Activated CD8-positive, alpha-beta memory T cell treated with anti-CD3 and anti-CD28 coated beads, Interleukin-2, amount 50 U/mL, for 48 hours (primary cell): ENCODE results near the gene GIT1.

Experiments used
- DNase-seq: peaks from one replicate; pipeline ENCODE4 v3.0.0-alpha.2; 2020

Gene GIT1

DNA sequence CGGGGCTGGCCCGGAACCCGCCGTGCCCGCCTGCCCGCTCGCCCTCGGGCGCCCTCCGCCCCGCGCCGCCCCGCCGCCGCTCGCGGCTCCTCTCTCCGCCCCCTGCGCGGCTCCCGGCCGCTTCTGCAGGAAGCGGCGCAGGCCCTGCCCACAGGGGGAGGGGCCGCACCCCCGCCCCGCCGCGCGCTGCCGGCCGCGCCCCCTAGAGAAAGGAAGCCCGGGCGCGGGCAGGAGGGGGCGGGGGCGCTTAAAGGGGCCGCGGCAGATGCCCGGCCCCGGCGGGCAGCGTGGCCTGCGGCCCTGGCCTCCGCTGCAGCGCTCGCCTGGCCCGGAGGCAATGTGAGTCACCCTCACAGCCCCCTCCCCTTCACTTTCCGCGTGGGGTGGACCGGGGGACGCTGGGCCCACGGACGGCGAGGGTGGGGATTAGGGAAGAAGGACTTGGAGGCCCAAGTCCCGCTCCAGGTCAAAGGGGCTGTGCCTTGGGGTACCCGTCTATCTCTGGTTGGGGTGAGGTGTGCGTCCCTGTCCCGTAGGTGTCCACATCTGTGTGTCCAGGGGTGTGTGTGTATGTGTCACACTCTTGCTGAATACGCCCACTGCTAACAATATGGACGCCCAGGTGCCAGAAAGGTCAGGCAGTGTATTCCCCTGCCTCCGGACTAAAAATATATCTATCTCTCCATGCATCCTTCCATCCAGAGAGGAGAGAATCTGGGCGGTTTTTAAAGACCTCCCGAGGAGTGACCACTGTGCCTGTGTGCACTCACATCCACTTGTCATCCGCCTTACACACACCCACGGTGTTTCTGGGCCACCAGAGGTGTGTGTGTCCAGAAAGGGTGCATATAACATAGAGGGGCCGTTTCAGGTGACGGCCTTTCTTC, at the start of gene GIT1:
GIT1 (minus strand) TSS at position 125 of the 887 bp plus-strand sequence. CDS start 270 bp downstream, outside the sequence.
- DNase-seq, result peak; percentile 90

GRCh38 chr17:29633886-29634285, 44.4 kb upstream of the GIT1 start:
- DNase-seq, result no peak

- DNase-seq, result no peak
These were observed 41.3 kb upstream of the GIT1 start for GRCh38 chr17:29630630-29631193.

DNA sequence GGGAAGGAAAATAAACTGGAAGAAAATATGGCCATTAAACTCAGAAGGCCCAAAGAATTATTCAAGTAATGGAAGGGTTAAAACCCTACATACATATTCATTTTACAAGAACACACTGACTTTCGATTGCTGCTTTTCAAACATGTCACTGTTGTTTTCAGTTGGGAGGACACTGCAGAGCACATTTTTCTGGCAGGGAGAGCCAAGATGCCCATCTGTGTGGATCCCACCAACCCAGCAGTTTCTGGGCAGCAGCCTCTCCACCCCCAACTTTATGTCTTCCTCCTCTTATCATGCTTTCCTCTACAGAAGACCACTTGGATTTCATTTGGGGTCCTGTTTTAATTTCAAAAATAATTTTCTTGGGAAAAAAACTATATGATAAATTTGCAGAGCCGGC, 40.4 kb upstream of the GIT1 start:
- no peak for DNase-seq

DNA sequence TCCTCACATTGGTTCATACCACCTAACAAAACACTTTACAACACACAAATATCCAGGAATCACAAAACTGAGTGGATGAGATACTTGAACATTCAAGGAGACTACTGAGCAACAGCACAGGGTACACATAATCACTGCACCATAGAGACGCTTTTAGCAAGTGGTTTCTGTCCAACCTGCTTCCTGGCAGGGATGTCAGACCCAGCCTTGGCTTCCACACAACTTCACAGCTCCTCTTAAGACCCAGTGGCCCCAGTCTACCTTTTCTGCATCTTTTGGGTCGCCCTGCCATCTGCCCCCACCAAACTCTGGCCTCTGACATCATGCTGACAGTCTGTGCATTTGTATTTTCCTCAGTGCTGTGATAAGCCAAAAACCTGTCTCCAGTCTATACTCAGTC, 39.2 kb upstream of the GIT1 start:
- no peak for DNase-seq

- no peak for DNase-seq
These were observed 38.5 kb upstream of the GIT1 start for GRCh38 chr17:29627951-29628350.

- DNase-seq, result no peak
These were observed 35.7 kb upstream of the GIT1 start for GRCh38 chr17:29625037-29625750.

DNA sequence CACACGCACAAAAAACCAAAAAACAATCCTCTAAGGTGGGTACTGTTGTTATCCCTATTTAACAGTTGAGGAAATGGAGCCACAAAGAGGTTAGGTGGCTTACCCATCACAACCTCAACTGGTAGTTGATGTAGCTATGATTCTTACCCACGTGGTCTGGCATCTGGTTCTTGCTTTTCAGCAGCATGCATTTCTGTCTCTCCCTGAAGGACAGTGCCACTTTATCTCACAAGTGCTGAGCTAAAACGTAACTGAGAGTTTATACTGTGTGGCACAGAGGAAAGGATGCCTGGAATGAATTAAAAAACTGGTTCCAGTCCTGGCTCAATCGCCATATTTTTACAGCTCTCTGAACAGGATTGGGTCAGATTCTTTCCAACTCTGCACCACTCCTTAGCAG, 35.1 kb upstream of the GIT1 start:
- no peak for DNase-seq

DNA sequence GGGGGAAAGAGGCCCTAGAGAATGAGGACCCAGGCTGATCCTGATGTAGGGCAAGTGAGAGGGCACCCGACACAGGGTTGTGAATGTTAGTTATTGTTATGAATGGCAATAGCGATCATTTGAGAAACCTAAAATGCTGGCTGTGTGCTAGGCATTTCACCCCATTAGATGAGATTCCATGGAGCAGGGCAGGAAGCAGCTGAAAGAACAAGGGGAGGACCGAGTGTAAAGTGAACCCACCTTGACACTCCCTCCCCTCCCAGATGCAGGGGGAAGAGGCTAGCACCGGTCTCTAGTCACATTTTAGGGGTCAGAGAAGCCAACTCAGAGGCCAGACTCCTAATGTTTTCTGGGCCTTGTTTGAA, 33.8 kb upstream of the GIT1 start:
- no peak for DNase-seq

- DNase-seq, result peak; percentile 91
These were observed 33.2 kb upstream of the GIT1 start, which contains the start of gene CORO6 for GRCh38 chr17:29622337-29623282. Gene CORO6, minus strand, starts transcription at chr17:29622912. Its CDS starts 1,491 bp downstream, at chr17:29621421.

- DNase-seq, result no peak
These were observed 32.3 kb upstream of the GIT1 start for GRCh38 chr17:29621751-29622194.

GRCh38 chr17:29620779-29621500, 31.5 kb upstream of the GIT1 start:
- DNase-seq, result no peak

GRCh38 chr17:29620271-29620670, 30.8 kb upstream of the GIT1 start:
- no peak for DNase-seq

- no peak for DNase-seq
These were observed 29.8 kb upstream of the GIT1 start for GRCh38 chr17:29619251-29619650.

GRCh38 chr17:29618272-29619065, 29.0 kb upstream of the GIT1 start:
- no peak for DNase-seq

- peak; percentile 91 for DNase-seq
These were observed 28.2 kb upstream of the GIT1 start for GRCh38 chr17:29617481-29618271.

- DNase-seq, result peak; percentile 95
These were observed 27.7 kb upstream of the GIT1 start for GRCh38 chr17:29617125-29617480.

GRCh38 chr17:29616300-29617048, 27.0 kb upstream of the GIT1 start:
- peak; percentile 68 for DNase-seq
